DMS153 treated with DMSO at 0.1 percent for 48 hours (cell line): Measurements from ENCODE around the gene IPO11.

Experiments
- DNase-seq: peaks from one replicate; lab custom pipeline; 2025; ENCODE audit not compliant: unreplicated experiment; lab: John Stamatoyannopoulos, UW

Gene IPO11

GRCh38 chr5:62412549-62413329, at the start of gene IPO11:
Gene IPO11 (plus strand): TSS chr5:62412763. CDS start chr5:62437280, 24,517 bp downstream.
- DNase-seq, result peak; percentile 68

DNA sequence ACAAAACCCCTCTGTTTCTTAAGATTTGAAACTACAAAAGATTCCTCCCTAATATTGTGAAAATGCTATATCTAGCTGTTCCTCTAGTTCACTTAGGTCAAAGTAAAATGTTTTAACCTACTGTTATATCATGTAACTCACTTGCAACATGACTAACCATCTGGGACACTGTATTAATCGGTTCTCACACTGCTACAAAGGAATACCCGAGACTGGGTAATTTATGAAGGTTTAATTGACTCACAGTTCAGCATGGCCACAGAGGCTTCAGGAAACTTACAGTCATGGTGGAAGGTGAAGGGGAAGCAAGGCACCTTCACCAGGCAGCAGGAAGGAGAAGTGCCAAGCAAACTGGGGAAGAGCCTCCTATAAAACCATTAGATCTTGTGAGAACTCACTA, 43.5 kb upstream of the IPO11 start:
- DNase-seq, result no peak

- no peak for DNase-seq
Observed at GRCh38 chr5:62371409-62371808, 41.2 kb upstream of the IPO11 start.

DNA sequence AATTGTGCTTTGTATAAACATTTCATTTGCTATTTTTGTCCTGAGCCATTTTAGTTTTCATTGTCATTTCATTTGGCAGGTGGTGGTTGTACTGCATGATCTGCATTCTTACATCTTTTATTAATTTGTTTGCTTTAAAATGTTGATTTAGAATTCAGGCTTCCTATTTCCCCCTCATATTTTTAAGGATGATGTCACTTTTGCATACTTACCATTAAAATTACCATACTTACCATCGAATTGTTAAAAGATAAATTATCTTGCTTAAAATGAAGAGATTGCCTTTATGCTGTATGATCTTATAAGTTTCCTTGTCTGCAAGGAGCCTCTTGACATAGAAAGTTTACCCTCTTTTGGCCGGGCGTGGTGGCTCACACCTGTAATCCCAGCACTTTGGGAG, 40.0 kb upstream of the IPO11 start:
- no peak for DNase-seq

GRCh38 chr5:62373382-62373781, 39.2 kb upstream of the IPO11 start:
- no peak for DNase-seq

- no peak for DNase-seq
Observed at GRCh38 chr5:62374090-62374489, 38.5 kb upstream of the IPO11 start.

DNA sequence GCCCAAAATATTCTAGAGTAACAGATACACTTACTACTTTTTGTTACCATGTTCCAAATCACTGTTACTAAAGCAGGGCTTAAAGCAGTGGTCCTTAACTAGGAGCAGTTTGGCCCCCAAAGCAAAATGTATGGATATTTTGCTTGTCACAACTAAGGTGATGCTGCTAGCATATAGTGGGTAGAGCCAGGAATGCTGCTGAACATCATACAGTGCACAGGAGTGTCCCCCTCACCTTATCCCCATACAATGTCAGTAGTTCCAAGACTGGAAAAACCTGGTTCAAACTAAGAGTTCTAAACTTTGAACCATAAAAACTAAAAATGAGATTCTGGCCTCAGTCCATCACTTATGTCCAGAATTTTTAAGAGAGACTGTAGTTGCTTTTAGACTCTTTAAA, 36.9 kb upstream of the IPO11 start:
- no peak for DNase-seq

- DNase-seq, result no peak
Observed at GRCh38 chr5:62376064-62376463, 36.5 kb upstream of the IPO11 start.

GRCh38 chr5:62385131-62385530, 27.4 kb upstream of the IPO11 start:
- DNase-seq, result no peak

DNA sequence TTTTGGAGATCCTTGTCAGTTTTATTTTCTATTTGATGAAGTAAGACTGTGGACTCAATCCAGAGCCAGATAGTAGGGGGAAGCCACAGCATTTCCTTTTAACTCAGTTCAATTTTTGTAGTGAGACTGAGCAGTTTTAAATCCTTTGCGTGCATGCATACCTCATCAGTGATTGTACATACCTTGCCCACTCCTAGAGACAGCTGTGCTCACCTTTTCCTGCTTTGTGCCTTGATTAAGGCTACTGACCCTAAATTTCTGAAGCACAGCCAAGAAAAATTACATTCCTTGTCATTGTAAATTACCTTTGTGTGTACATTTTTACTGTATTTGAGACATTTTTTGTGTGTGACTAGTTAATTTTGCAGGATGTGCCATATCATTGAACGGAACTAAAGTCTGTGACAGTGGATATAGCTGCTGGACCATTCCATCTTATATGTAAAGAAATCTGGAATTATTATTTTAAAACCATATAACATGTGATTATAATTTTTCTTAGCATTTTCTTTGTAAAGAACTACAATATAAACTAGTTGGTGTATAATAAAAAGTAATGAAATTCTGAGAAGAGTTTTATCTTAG, 26.7 kb upstream of the IPO11 start:
- DNase-seq, result no peak

GRCh38 chr5:62386824-62387223, 25.7 kb upstream of the IPO11 start:
- DNase-seq, result no peak

DNA sequence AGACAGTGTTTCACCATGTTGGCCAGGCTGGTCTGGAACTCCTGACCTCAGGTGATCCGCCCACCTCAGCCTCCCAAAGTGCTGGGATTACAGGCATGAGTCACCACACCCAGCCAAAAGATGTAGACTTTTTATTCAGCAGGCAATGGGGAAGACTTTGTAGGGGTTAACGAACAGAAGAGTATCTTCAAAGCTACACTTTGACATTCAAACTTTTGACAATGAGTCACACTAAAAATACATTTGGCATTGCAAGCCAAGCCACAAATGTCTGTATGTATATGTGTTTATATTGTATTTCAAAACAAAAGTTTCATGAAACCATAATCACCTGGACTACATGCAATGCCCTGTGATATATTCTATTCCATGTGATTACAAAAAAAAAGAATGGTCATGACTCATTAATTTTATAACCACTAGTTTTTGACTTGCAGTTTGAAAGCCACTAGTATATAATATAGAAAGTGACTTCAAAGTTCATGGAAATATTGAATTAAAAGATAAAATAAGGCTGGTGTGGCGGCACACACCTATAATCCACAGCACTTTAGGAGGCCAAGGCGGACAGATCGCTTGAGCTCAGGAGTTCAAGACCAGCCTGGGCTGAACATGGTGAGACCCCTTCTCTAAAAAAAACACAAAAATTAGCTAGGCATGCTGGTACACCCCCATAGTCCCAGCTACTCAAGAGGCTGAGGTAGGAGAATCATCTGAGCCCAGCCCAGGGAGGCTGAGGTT, 17.2 kb upstream of the IPO11 start:
- DNase-seq, result no peak

- peak; percentile 61 for DNase-seq
Observed at GRCh38 chr5:62403411-62404250, 8.9 kb upstream of the IPO11 start, which contains the start of gene DIMT1. Gene DIMT1 (minus strand): TSS chr5:62403905. CDS start chr5:62403772, 133 bp downstream.

DNA sequence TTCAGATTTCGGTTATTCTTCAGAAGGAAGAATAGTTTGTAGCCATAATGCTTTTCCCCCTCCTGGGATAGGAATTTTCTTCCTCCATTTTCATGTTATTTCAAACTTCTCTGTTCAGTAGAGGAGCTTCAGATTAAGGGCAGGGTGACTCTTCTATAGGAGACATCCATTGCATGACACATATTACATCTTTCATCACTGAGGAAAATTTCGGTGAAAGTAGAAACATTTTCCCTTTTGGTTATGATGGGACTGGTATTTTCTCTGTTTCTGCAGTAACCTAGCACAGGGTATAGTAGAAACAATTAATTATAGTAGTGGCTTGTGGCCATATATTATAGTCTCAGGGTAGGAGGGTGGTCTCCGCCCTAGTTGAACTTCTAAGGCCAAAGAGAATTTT, 1.1 kb downstream of the IPO11 start:
- DNase-seq, result no peak

DNA sequence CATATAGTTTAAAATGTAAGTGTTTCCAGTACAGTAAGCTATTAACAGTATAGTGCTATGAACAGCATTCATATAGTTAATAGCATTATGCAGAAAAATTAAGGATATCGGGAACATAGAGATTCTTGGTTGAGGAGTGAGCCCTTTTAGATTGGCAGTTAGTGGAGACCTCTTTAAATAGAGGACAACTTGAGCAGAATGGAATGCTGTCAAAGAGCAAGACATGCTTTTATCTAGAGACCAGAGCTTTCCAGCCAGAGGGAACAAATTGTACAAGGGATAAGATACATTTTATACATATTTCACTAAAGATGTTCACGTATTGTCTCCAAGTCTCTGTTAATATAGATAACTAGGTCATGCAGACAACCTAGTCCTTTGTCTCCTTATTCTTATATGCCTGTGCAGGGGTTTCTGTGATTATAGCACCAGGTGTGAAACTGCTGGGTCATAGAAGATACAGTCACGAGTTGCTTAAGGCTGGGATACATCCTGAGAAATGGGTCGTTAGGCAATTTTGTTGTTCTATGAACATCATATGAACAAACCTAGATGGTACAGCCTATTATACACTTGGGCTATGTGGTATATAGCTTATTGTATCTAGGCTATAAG, 6.0 kb downstream of the IPO11 start:
- DNase-seq, result no peak

DNA sequence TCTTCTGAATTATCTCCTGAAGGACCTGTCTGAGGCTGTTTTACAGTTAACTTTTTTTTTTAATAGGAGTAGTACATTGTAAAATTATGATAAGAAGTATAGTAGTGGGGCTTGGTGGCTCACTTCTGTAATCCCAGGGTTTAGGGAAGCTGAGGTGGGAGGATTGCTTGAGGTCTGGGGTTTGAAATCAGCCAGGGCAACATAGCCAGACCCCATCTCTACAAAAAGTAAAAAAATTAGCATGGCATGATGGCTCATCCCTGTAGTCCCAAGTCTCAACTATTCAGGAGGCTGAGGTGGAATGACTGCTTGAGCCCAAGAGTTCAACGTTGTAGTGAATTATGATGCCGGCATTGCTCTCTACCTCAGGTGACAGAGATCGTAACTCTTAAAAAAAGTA, 7.0 kb downstream of the IPO11 start:
- no peak for DNase-seq

- no peak for DNase-seq
Observed at GRCh38 chr5:62421414-62421813, 8.9 kb downstream of the IPO11 start.

- DNase-seq, result no peak
Observed at GRCh38 chr5:62424763-62425162, 12.2 kb downstream of the IPO11 start.

- DNase-seq, result no peak
Observed at GRCh38 chr5:62431735-62432620, 19.4 kb downstream of the IPO11 start.

DNA sequence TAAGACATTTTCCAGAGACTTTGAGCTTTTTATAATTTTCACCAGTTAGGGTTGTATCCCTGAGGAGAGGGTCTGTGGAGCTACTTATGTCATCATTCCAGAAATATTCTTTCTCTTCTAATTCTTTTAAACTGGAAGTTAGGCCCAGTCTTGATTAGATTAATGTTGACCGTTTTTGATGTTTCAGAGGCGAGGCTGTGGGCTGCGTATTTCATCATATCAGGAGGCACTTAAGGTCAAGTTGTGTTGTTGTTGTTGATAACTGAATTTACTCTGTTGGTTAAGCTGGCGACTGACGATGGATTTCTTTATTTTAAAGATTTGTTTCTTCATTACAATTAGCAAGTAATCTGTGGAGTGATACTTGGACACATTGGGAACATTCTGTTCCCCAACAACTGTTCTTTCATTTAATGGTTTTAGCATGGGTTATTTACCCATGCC, 20.1 kb downstream of the IPO11 start:
- no peak for DNase-seq
